Small intestine (tissue), 7 donors: ENCODE measurements around the gene KCNQ5. TPM values are rescaled to one million over a fixed set of nuclear protein-coding genes. Genes with fewer than 3 reads are reported as not detected.
A peak's percentile ranks its signal among the peaks of the same experiment; 100 is the strongest.
"Not testable (repeated sequence)": the region's sequence is repeated elsewhere in the genome, so short reads cannot be mapped to it uniquely, and the experiment has no call there.

Experiments
- DNase-seq, 2 donors: peaks; one replicate each; pipeline versions ENCODE4 v3.0.0 to v3.0.0-alpha.2; 2013
- FAIRE-seq: peaks from 2 replicates; lab custom pipeline; 2012; peaks lifted over from hg19 to GRCh38; lab: Jason Lieb, UNC
- H3K27ac ChIP-seq, 3 donors: one replicate each; pipeline ENCODE4 v1.5.1; 2013; ENCODE audit warnings: low read length in 2 of 3, mild to moderate bottlenecking in 2 of 3, control low read depth in 1 of 3, inconsistent platforms in 1 of 3, low read depth in 1 of 3, moderate library complexity in 1 of 3
- H3K27me3 ChIP-seq, 3 donors: one replicate each; pipeline ENCODE4 v1.6.1; 2013; ENCODE audit warnings: low read length in 3 of 3, inconsistent platforms in 1 of 3; ENCODE audit not compliant: control insufficient read depth in 3 of 3, insufficient read depth in 3 of 3
- H3K36me3 ChIP-seq, 3 donors: one replicate each; pipeline ENCODE4 v1.6.1; 2013; ENCODE audit warnings: low read length in 3 of 3, inconsistent platforms in 1 of 3, low read depth in 1 of 3, mild to moderate bottlenecking in 1 of 3, moderate library complexity in 1 of 3; ENCODE audit not compliant: control insufficient read depth in 3 of 3, insufficient read depth in 2 of 3
- H3K4me1 ChIP-seq, 3 donors: one replicate each; pipeline ENCODE4 v1.6.1; 2013; ENCODE audit warnings: low read length in 2 of 3, inconsistent platforms in 1 of 3, low read depth in 1 of 3, mild to moderate bottlenecking in 1 of 3, moderate library complexity in 1 of 3; ENCODE audit not compliant: control insufficient read depth in 3 of 3, insufficient read depth in 2 of 3
- H3K4me3 ChIP-seq, 3 donors: one replicate each; pipeline ENCODE4 v1.5.1; 2013; ENCODE audit warnings: low read length in 3 of 3, control low read depth in 1 of 3, inconsistent platforms in 1 of 3, low read depth in 1 of 3, mild to moderate bottlenecking in 1 of 3, moderate library complexity in 1 of 3
- H3K9me3 ChIP-seq, 2 donors: one replicate each; pipeline ENCODE4 v1.6.1; 2013; ENCODE audit warnings: low read depth in 1 of 2, low read length in 1 of 2; ENCODE audit not compliant: control insufficient read depth in 2 of 2, insufficient read depth in 1 of 2
- WGBS, 3 donors: extraction: QIAGEN DNeasy Blood & Tissue Kit; methylation state at CpG; one replicate each; pipeline ENCODE4 v1.1.7; 2013; 5-methylcytosine and 5-hydroxymethylcytosine counted together
- polyA plus RNA-seq, 4 donors: library from polyadenylated mRNA; stranded (reverse) in 3 of 4; unstranded in 1 of 4; fragments of 200-250 nt in 3 of 4; fragments of 120-200 nt in 1 of 4; gene quantifications; one replicate each; pipeline versions ENCODE4 v1.2.1 to v1.2.3, GENCODE V29; 2013
- donor health status: healthy with polysubstance abuse.
- donor health status: control.
- donor health status: control.
- donor health status: Bipolar disorder and iron deficiency.
- donor health status: healthy.

Gene KCNQ5
- polyA plus RNA-seq, 4 donors: 0.27 to 0.92 TPM; not detected in 2

GRCh38 chr6:73169633-73170032, 547.8 kb downstream of the KCNQ5 start:
- H3K27ac ChIP-seq: no peak overlapping the region
- no peaks in the 10 kb centered on the region for H3K36me3 ChIP-seq
- no peak for FAIRE-seq
- no peaks in the 10 kb centered on the region for H3K9me3 ChIP-seq
- H3K4me3 ChIP-seq: no peak overlapping the region
- DNase-seq: no peak
- H3K27me3 ChIP-seq: no peaks in the 10 kb centered on the region
- WGBS, 3 donors: 79 to 83% (median 79%) methylated on average over 5 of the region's 5 CpGs
- no peaks in the 10 kb centered on the region for H3K4me1 ChIP-seq

GRCh38 chr6:73174646-73175045, 552.8 kb downstream of the KCNQ5 start:
- H3K36me3 ChIP-seq: no peaks in the 10 kb centered on the region
- DNase-seq: no peak
- no peaks in the 10 kb centered on the region for H3K27me3 ChIP-seq
- WGBS, 3 donors: 80 to 87% (median 84%) methylated on average over 4 of the region's 4 CpGs
- no peak for FAIRE-seq
- no peaks in the 10 kb centered on the region for H3K4me1 ChIP-seq
- no peak overlapping the region for H3K27ac ChIP-seq
- no peaks in the 10 kb centered on the region for H3K9me3 ChIP-seq
- no peak overlapping the region for H3K4me3 ChIP-seq

- Histone ChIP-seq H3K4me1 (no peaks in the 10 kb centered on the region), H3K27ac (no peak overlapping the region), H3K4me3 (no peak overlapping the region), H3K9me3 (no peaks in the 10 kb centered on the region), H3K27me3 (no peaks in the 10 kb centered on the region), H3K36me3 (no peaks in the 10 kb centered on the region)
- FAIRE-seq (no peak), DNase-seq (no peak)
- 69 to 79% (median 76%) methylated on average over 6 of the region's 6 CpGs for WGBS, 3 donors
These were observed 554.2 kb downstream of the KCNQ5 start for GRCh38 chr6:73176057-73176456.

- whole genome bisulfite sequencing, 3 donors: 75 to 79% (median 79%) methylated on average over 5 of the region's 5 CpGs
- no peak overlapping the region for H3K27ac ChIP-seq
- H3K9me3 ChIP-seq: no peaks in the 10 kb centered on the region
- H3K4me1 ChIP-seq: no peaks in the 10 kb centered on the region
- H3K4me3 ChIP-seq: no peak overlapping the region
- FAIRE-seq: no peak
- DNase-seq: no peak
- H3K36me3 ChIP-seq: no peaks in the 10 kb centered on the region
- H3K27me3 ChIP-seq: no peaks in the 10 kb centered on the region
These were observed 555.5 kb downstream of the KCNQ5 start for GRCh38 chr6:73177221-73177944.

GRCh38 chr6:73180076-73180738, 558.3 kb downstream of the KCNQ5 start:
- 69 to 82% (median 79%) methylated on average over 6 of the region's 6 CpGs for WGBS, 3 donors
- H3K27ac ChIP-seq: no peak overlapping the region
- H3K36me3 ChIP-seq: no peaks in the 10 kb centered on the region
- no peaks in the 10 kb centered on the region for H3K9me3 ChIP-seq
- DNase-seq (no peak), FAIRE-seq (no peak)
- no peaks in the 10 kb centered on the region for H3K27me3 ChIP-seq
- no peak overlapping the region for H3K4me3 ChIP-seq
- H3K4me1 ChIP-seq: no peaks in the 10 kb centered on the region

GRCh38 chr6:73180763-73181619, 559.1 kb downstream of the KCNQ5 start:
- no peaks in the 10 kb centered on the region for H3K27me3 ChIP-seq
- FAIRE-seq: no peak
- 15 to 25% (median 23%) methylated on average over 7 of the region's 7 CpGs for WGBS, 3 donors
- no peak overlapping the region for H3K27ac ChIP-seq
- no peaks in the 10 kb centered on the region for H3K4me1 ChIP-seq
- no peaks in the 10 kb centered on the region for H3K36me3 ChIP-seq
- no peak overlapping the region for H3K4me3 ChIP-seq
- DNase-seq: peak; percentile 28 to 45
- no peaks in the 10 kb centered on the region for H3K9me3 ChIP-seq

GRCh38 chr6:73182021-73182607, 560.2 kb downstream of the KCNQ5 start:
- Histone ChIP-seq H3K4me1 (no peaks in the 10 kb centered on the region), H3K27ac (no peak overlapping the region), H3K27me3 (no peaks in the 10 kb centered on the region), H3K4me3 (no peak overlapping the region), H3K36me3 (no peaks in the 10 kb centered on the region), H3K9me3 (no peaks in the 10 kb centered on the region)
- FAIRE-seq (no peak), DNase-seq (no peak)
- 57 to 85% (median 58%) methylated on average over 2 of the region's 2 CpGs for WGBS, 3 donors

GRCh38 chr6:73193302-73193701, 571.4 kb downstream of the KCNQ5 start:
- not testable (repeated sequence) for H3K4me1 ChIP-seq, FAIRE-seq, H3K9me3 ChIP-seq, H3K4me3 ChIP-seq, DNase-seq, H3K36me3 ChIP-seq, H3K27me3 ChIP-seq, H3K27ac ChIP-seq
- WGBS, 3 donors: 93 to 96% (median 94%) methylated on average over 4 of the region's 4 CpGs
